ENCODE data around the gene HOXB2. TPM values are rescaled to one million over a fixed set of nuclear protein-coding genes. Genes with fewer than 3 reads are reported as not detected.

The HOXB2 gene
- 2.8 and 10.5 TPM in 2 replicates for total RNA-seq

DNA sequence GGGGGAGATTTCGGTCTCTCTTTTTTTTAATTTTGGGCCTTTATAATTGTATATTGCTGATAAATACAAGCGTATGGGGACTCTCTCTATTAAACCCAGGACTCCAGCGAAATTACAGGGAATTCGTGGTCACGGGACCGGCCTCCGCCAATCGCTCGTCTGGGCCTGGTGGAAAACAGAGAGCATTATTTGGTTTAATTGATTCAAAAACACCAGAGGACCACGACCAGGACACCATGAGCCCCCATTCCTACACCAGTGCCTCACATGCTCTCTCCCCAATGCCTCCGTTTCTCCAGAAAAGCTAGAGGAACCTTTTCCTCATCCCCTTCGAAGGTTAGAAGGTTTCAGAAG, at the start of gene HOXB2:
Gene HOXB2, minus strand, starts transcription at position 88 of the 354 bp plus-strand sequence. CDS start 198 bp downstream, outside the sequence.

DNA sequence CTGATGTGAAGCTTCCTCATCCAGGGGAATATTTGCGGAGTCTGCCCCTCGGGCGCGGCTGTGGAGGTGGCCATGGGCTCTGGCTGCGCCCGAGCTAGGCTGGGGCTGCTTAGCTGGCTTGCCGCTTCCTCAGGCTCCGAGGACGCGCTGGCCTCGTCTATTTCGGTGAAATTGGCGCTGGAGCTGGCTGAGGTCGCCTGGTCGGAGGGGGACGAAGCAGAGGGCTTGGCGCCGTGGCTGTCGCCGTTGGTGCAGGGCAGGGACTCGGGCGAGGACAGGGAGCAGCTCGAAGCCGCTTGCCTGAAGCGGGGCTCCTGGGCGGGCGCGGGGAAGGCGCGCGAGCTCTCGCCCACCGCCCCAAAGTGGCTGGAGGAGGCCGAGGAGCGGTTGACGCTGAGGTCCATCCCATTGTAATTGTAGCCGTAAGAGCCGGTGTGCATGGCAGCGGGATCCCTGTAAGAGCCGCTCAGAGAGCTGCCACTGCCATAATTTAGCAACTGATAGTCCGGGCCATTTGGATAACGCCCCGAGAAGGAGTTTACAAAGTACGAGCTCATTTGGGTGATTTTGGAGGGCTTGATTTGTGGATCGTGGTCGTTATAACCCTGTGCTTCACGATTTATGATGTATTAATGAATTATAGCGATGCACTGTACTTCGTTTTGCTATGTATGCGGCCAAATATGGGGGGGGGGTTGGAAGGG, 48.4 kb upstream of the HOXB2 start, which contains the start of gene HOXB5:
Gene HOXB5, minus strand, starts transcription at position 654 of the 704 bp plus-strand sequence. Its CDS starts 97 bp downstream, at position 557.

DNA sequence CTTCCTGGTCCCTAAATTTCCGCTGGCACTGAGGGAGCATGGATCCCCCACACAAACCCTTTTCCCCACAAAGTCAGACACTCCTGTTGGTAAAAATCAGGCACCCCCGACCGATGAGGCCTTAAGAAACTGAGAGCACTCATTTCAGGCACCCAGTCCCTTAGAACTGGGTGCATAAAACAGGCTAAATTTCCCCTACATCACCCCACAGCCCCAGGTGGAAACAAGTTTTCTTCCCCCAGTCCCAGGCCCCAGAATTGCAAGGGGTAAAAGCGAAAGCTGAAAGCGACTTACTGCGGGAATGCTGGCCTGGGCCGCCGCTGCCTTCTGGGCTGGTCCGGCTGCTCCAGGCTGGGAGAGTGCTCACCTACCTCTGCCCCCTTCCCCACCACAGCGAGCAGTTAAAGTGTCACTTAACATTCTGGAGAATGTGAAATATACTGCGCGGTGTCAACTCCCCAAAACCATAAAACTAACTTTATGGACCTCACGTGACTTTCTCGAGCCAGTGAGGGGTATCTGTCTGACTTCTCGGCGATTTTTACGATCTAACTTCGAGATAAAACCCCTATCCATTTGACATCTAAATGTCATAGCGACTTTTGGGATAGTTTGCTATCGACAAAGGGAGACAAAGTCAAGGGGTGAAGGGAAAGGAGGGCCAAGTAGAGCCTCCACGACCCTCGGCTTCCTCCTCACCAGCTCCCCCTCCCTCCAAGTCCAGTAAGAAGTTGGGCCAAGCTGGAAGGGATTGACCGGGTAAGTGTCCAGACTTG, 45.1 kb upstream of the HOXB2 start, which contains the start of gene HOXB3:
Gene HOXB3, minus strand, starts transcription at position 411 of the 776 bp plus-strand sequence. CDS start 37,767 bp downstream, outside the sequence.

DNA sequence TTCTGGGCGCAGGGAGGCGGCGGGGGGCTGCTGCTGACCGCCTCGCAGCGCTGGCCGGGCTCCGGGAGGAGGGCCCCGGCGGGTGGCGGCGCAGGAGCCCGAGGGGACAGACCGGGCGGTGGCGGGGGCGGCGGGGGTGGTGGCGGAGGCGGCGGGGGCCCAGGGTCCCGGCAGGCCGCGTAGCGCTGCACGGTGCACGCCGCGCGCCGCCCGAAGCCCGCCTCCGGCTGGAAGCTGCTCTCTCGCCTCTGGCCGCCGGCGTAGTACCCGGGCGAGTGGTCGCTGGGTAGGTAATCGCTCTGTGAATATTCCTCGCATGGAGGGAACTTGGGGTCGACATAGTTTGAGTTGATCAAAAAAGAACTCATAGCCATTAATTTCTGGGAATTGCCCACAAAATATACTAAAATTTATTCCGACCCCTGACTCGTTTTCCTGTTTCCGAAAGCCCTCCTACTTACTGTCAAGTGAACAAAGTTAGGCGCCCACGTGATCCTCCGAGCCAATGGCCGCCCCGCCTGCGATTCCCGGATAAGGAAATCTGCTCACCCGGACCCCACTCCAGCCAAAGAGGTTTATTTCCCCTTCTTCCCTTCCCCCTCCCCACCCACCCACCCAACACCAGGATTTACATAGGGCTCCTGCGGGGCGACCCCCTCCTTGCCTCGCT, 33.2 kb upstream of the HOXB2 start, which contains the start of gene HOXB4:
Gene HOXB4, minus strand, starts transcription at position 405 of the 670 bp plus-strand sequence. Its CDS starts 31 bp downstream, at position 374.

DNA sequence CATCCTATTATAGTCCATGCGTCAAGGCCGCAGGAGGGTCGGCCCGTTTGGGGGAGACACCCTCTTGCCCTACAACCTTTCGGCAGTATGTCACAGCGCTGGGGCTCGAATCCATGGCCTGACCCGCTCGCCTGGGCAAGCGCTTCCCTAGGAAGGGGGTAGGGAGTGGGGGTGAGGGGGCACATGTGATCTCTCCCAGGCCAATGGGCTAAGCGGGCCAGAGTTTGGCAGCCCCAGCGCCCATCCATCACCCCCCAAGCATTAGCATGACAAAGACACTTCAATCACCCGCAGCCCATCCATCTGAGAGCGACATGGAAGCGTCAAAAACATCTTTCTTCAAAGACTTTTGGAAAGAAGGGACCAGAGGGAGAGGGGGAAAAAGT, 14.0 kb downstream of the HOXB2 start, which contains the start of gene HOXB1:
Gene HOXB1, minus strand, starts transcription at position 125 of the 386 bp plus-strand sequence. Its CDS starts 107 bp downstream, at position 18.

Other genes starting within 250 kb of the HOXB2 start
- not detected in 2 replicates for gene SKAP1, start 114.9 kb downstream of the HOXB2 start, total RNA-seq
- gene HOXB1, start 14.1 kb downstream of the HOXB2 start, total RNA-seq = not detected in 2 replicates
- gene HOXB4, start 33.2 kb upstream of the HOXB2 start, total RNA-seq = under 0.01 and 0.57 TPM in 2 replicates
- gene HOXB3, start 45.1 kb upstream of the HOXB2 start, total RNA-seq = 0.22 and 1.6 TPM in 2 replicates
- under 0.01 TPM in 1 of 2 replicates, not detected in the other for gene HOXB5, start 48.7 kb upstream of the HOXB2 start, total RNA-seq
- under 0.01 and 0.29 TPM in 2 replicates for gene HOXB6, start 59.9 kb upstream of the HOXB2 start, total RNA-seq
- gene HOXB7, start 65.9 kb upstream of the HOXB2 start, total RNA-seq = 0.66 and 1.1 TPM in 2 replicates
- not detected in 2 replicates for gene HOXB8, start 70.2 kb upstream of the HOXB2 start, total RNA-seq
- gene HOXB9, start 81.2 kb upstream of the HOXB2 start, total RNA-seq = 0.22 TPM in 1 of 2 replicates, not detected in the other
- not detected in 2 replicates for gene PRAC1, start 177.4 kb upstream of the HOXB2 start, total RNA-seq
- 0.66 TPM in 1 of 2 replicates, not detected in the other for gene PRAC2, start 178.1 kb upstream of the HOXB2 start, total RNA-seq
- gene HOXB13, start 183.6 kb upstream of the HOXB2 start, total RNA-seq = 1.6 and 1.8 TPM in 2 replicates